ENCODE data around the gene KRTAP5-5. TPM values are rescaled to one million over a fixed set of nuclear protein-coding genes. Genes with fewer than 3 reads are reported as not detected.
A peak's percentile ranks its signal among the peaks of the same experiment; 100 is the strongest.

Gene KRTAP5-5
- total RNA-seq, 1 experiment from 2014 or later: not detected

- CTCF ChIA-PET: interaction anchor here (0.6 kb wide), 1 partner anchor 214 kb away, joined by 3 read pairs; no protein-coding TSS in a partner anchor
- H3K27ac Mint-ChIP-seq (ENCODE audit: unreplicated experiment): no peak overlapping the region
- no peaks in the 10 kb centered on the region for H3K9me3 Mint-ChIP-seq (ENCODE audit: unreplicated experiment)
- no peaks in the 10 kb centered on the region for H3K4me1 Mint-ChIP-seq (ENCODE audit: low read depth, unreplicated experiment)
- TF ChIP-seq CTCF (IDR thresholded peaks at IDR 0.05; ENCODE audit: insufficient read depth in 1 of 2, low read depth in 1 of 2, low read length in 1 of 2, severe bottlenecking in 1 of 2, unreplicated experiment in 1 of 2): no peak
- no peaks in the 10 kb centered on the region for H3K36me3 ChIP-seq (ENCODE audit: control insufficient read depth, insufficient read depth, low read length)
- H3K4me3 Mint-ChIP-seq (ENCODE audit: unreplicated experiment): no peak overlapping the region
- H3K9me3 ChIP-seq: no peaks in the 10 kb centered on the region
- no peaks in the 10 kb centered on the region for H3K4me1 ChIP-seq
- peaks cover 1% of the 10 kb centered on the region; the same call in 1 of the 2 replicates for H3K27me3 ChIP-seq (replicated peaks; ENCODE audit: control insufficient read depth, insufficient read depth, low read length)
- H3K27me3 Mint-ChIP-seq (ENCODE audit: insufficient read depth, unreplicated experiment): peaks cover 28% of the 10 kb centered on the region
- no peak overlapping the region for H3K4me3 ChIP-seq (ENCODE audit: low read depth, low read length)
- no TSS peak for BruUV-seq (replicated peaks)
- no peaks in the 10 kb centered on the region for H3K36me3 Mint-ChIP-seq (ENCODE audit: insufficient read depth, unreplicated experiment)
- intact Hi-C loops (cut with micrococcal nuclease; ENCODE audit: unreplicated experiment): no loop called here
- DNase-seq: no peak
- POLR2A ChIA-PET: no interaction called here
Measured at GRCh38 chr11:1636291-1636950, 6.8 kb downstream of the KRTAP5-5 start.

GRCh38 chr11:1637628-1638027, 8.1 kb downstream of the KRTAP5-5 start:
- DNase-seq: no peak
- peaks cover 1% of the 10 kb centered on the region; the same call in 1 of the 2 replicates for H3K27me3 ChIP-seq (replicated peaks; ENCODE audit: control insufficient read depth, insufficient read depth, low read length)
- POLR2A ChIA-PET: no interaction called here
- no peaks in the 10 kb centered on the region for H3K4me1 ChIP-seq
- no peaks in the 10 kb centered on the region for H3K4me1 Mint-ChIP-seq (ENCODE audit: low read depth, unreplicated experiment)
- TF ChIP-seq CTCF (IDR thresholded peaks at IDR 0.05; ENCODE audit: insufficient read depth in 1 of 2, low read depth in 1 of 2, low read length in 1 of 2, severe bottlenecking in 1 of 2, unreplicated experiment in 1 of 2): no peak
- no peak overlapping the region for H3K4me3 Mint-ChIP-seq (ENCODE audit: unreplicated experiment)
- no peaks in the 10 kb centered on the region for H3K36me3 ChIP-seq (ENCODE audit: control insufficient read depth, insufficient read depth, low read length)
- no peak overlapping the region for H3K4me3 ChIP-seq (ENCODE audit: low read depth, low read length)
- peaks cover 23% of the 10 kb centered on the region for H3K27me3 Mint-ChIP-seq (ENCODE audit: insufficient read depth, unreplicated experiment)
- H3K9me3 ChIP-seq: no peaks in the 10 kb centered on the region
- no peaks in the 10 kb centered on the region for H3K9me3 Mint-ChIP-seq (ENCODE audit: unreplicated experiment)
- H3K36me3 Mint-ChIP-seq (ENCODE audit: insufficient read depth, unreplicated experiment): no peaks in the 10 kb centered on the region
- CTCF ChIA-PET: interaction anchor here (0.6 kb wide), 1 partner anchor 9 kb away, joined by 3 read pairs; no protein-coding TSS in a partner anchor
- intact Hi-C loops (cut with micrococcal nuclease; ENCODE audit: unreplicated experiment): no loop called here
- no peak overlapping the region for H3K27ac Mint-ChIP-seq (ENCODE audit: unreplicated experiment)
- no TSS peak for BruUV-seq (replicated peaks)

- Mint-ChIP-seq H3K27me3 (ENCODE audit: insufficient read depth, unreplicated experiment) (peaks cover 19% of the 10 kb centered on the region), H3K9me3 (ENCODE audit: unreplicated experiment) (no peaks in the 10 kb centered on the region), H3K36me3 (ENCODE audit: insufficient read depth, unreplicated experiment) (no peaks in the 10 kb centered on the region), H3K4me1 (ENCODE audit: low read depth, unreplicated experiment) (no peaks in the 10 kb centered on the region), H3K27ac (ENCODE audit: unreplicated experiment) (no peak overlapping the region), H3K4me3 (ENCODE audit: unreplicated experiment) (no peak overlapping the region)
- intact Hi-C loops (cut with micrococcal nuclease; ENCODE audit: unreplicated experiment): no loop called here
- BruUV-seq (replicated peaks): no TSS peak
- Histone ChIP-seq H3K4me3 (ENCODE audit: low read depth, low read length) (no peak overlapping the region), H3K27me3 (replicated peaks; ENCODE audit: control insufficient read depth, insufficient read depth, low read length) (no peaks in the 10 kb centered on the region; the same call in 1 of the 2 replicates), H3K9me3 (no peaks in the 10 kb centered on the region), H3K36me3 (ENCODE audit: control insufficient read depth, insufficient read depth, low read length) (no peaks in the 10 kb centered on the region), H3K4me1 (no peaks in the 10 kb centered on the region)
- ChIA-PET POLR2A (no interaction called here), CTCF (interaction anchor here (0.6 kb wide), 1 partner anchor 8 kb away, joined by 3 read pairs; no protein-coding TSS in a partner anchor)
- peak in 1 of 2 experiments; percentile 5 for DNase-seq
- no peak for TF ChIP-seq CTCF (IDR thresholded peaks at IDR 0.05; ENCODE audit: insufficient read depth in 1 of 2, low read depth in 1 of 2, low read length in 1 of 2, severe bottlenecking in 1 of 2, unreplicated experiment in 1 of 2)
Measured at GRCh38 chr11:1638344-1638743, 8.8 kb downstream of the KRTAP5-5 start.
